Measurements from ENCODE around the gene EXOC8. TPM values are rescaled to one million over a fixed set of nuclear protein-coding genes. Genes with fewer than 3 reads are reported as not detected.

EXOC8 gene
- total RNA-seq, 1 experiment from 2014 or later: 12.7 TPM

DNA sequence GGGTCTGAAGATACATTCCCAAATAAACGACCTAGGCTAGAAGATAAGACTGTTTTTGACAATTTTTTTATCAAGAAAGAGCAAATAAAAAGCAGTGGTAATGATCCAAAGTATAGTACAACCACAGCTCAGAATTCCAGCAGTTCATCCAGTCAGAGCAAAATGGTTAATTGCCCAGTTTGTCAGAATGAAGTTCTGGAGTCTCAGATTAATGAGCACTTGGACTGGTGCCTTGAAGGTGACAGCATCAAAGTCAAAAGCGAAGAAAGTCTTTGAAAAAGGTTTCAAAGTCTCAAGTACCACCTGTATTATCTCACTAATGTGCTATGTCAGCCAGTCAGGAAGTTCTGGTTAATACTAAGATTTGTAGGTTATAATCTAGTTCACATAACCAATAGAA lies 15.4 kb upstream of the EXOC8 start:
- no peak for DNase-seq (ENCODE audit: low read depth, low spot score)
- ChIA-PET RAD21 (ENCODE audit: low non-redundant PET in 1 of 2, low total read pairs in 2 of 2, uncharacterized antibody in 2 of 2, unreplicated experiment in 2 of 2) (no interaction called here), POLR2A (no interaction called here), CTCF (no interaction called here)
- Histone ChIP-seq H3K36me3 (ENCODE audit: control insufficient read depth in 1 of 2, insufficient read depth in 2 of 2, low read length in 2 of 2) (peaks cover 20 to 23% of the 10 kb centered on the region in 2 experiments; a peak in 3 of 4 replicates), H3K4me1 (ENCODE audit: control insufficient read depth in 1 of 2, insufficient read depth in 2 of 2, low read length in 2 of 2) (peaks cover 0 to 2% of the 10 kb centered on the region in 2 experiments; a peak in 1 of 4 replicates), H4K20me1 (ENCODE audit: insufficient read depth) (no peaks in the 10 kb centered on the region), H3K9me3 (ENCODE audit: control insufficient read depth in 1 of 2, insufficient read depth in 1 of 2, low read depth in 1 of 2, low read length in 2 of 2) (no peaks in the 10 kb centered on the region), H3K27me3 (ENCODE audit: insufficient read depth, low read length) (no peaks in the 10 kb centered on the region), H3K9me2 (ENCODE audit: insufficient read depth) (no peaks in the 10 kb centered on the region), H3K79me2 (ENCODE audit: insufficient read depth, low read length) (no peaks in the 10 kb centered on the region), H3K27ac (ENCODE audit: low read depth, low read length) (no peak overlapping the region), H3K4me3 (replicated peaks in 1 of 2; ENCODE audit: low read depth in 1 of 2, low read length in 2 of 2) (no peak overlapping the region), H3K9ac (ENCODE audit: low read length) (no peak overlapping the region), H2AFZ (ENCODE audit: low read depth, low read length, poor library complexity, severe bottlenecking) (no peak overlapping the region), H3K4me2 (ENCODE audit: low read length) (no peak overlapping the region)
- TF ChIP-seq ELF1 (IDR thresholded peaks at IDR 0.05; ENCODE audit: borderline replicate concordance, low read depth): no peak
- no peak for TF ChIP-seq SIN3A (IDR thresholded peaks at IDR 0.05; ENCODE audit: low read depth)
- no peak for TF ChIP-seq EGR1 (IDR thresholded peaks at IDR 0.05; ENCODE audit: low read depth)
- no peak for TF ChIP-seq ZNF274 (IDR thresholded peaks at IDR 0.05; ENCODE audit: low read depth, low read length)
- no peak for TF ChIP-seq JUND (IDR thresholded peaks at IDR 0.05)
- TF ChIP-seq FOSL1 (IDR thresholded peaks at IDR 0.05; ENCODE audit: low read depth): no peak
- TF ChIP-seq RAD21 (IDR thresholded peaks at IDR 0.05; ENCODE audit: low read depth): no peak
- TF ChIP-seq EZH2 (IDR thresholded peaks at IDR 0.05): no peak
- BruUV-seq (replicated peaks): TSS peak; percentile 16
- ATAC-seq: no peak
- intact Hi-C loops (cut with micrococcal nuclease): no loop called here

DNA sequence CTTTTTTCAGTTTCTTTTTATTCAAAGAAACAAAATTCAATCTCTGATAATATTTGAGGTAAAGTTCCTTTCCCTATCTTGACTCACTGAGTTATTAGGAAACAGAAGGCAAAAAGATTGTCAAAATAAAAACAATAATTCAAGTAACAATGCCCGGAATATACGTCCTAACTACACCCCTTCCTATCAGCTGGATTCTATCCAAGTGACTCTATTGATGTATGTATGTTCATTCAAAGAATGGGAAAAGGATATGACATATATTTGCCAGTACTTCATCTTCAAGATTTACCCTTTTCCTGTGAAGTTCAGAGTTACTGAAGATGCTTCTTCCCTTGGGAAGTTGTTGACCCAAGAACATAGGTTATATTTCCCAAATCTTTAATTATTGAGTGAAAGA lies 14.2 kb upstream of the EXOC8 start:
- intact Hi-C loops (cut with micrococcal nuclease): no loop called here
- no peak overlapping the region for H2AFZ ChIP-seq (ENCODE audit: low read depth, low read length, poor library complexity, severe bottlenecking)
- H3K9me2 ChIP-seq (ENCODE audit: insufficient read depth): no peaks in the 10 kb centered on the region
- BruUV-seq (replicated peaks): no TSS peak
- ChIA-PET RAD21 (ENCODE audit: low non-redundant PET in 1 of 2, low total read pairs in 2 of 2, uncharacterized antibody in 2 of 2, unreplicated experiment in 2 of 2) (no interaction called here), POLR2A (no interaction called here), CTCF (no interaction called here)
- no peaks in the 10 kb centered on the region for H3K4me1 ChIP-seq (ENCODE audit: control insufficient read depth in 1 of 2, insufficient read depth in 2 of 2, low read length in 2 of 2)
- H3K4me3 ChIP-seq (replicated peaks in 1 of 2; ENCODE audit: low read depth in 1 of 2, low read length in 2 of 2): no peak overlapping the region
- no peaks in the 10 kb centered on the region for H3K79me2 ChIP-seq (ENCODE audit: insufficient read depth, low read length)
- no peak overlapping the region for H3K4me2 ChIP-seq (ENCODE audit: low read length)
- no peaks in the 10 kb centered on the region for H4K20me1 ChIP-seq (ENCODE audit: insufficient read depth)
- no peak for ATAC-seq
- H3K9ac ChIP-seq (ENCODE audit: low read length): no peak overlapping the region
- peaks cover 23% of the 10 kb centered on the region in 2 experiments; a peak in 3 of 4 replicates for H3K36me3 ChIP-seq (ENCODE audit: control insufficient read depth in 1 of 2, insufficient read depth in 2 of 2, low read length in 2 of 2)
- H3K27me3 ChIP-seq (ENCODE audit: insufficient read depth, low read length): no peaks in the 10 kb centered on the region
- no peak for DNase-seq (ENCODE audit: low read depth, low spot score)
- H3K9me3 ChIP-seq (ENCODE audit: control insufficient read depth in 1 of 2, insufficient read depth in 1 of 2, low read depth in 1 of 2, low read length in 2 of 2): no peaks in the 10 kb centered on the region
- H3K27ac ChIP-seq (ENCODE audit: low read depth, low read length): no peak overlapping the region
- TF ChIP-seq, protein P1, sequence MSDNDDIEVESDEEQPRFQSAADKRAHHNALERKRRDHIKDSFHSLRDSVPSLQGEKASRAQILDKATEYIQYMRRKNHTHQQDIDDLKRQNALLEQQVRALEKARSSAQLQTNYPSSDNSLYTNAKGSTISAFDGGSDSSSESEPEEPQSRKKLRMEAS (IDR thresholded peaks at IDR 0.05): no peak
- TF ChIP-seq SP1 (IDR thresholded peaks at IDR 0.05; ENCODE audit: low read depth): no peak
- TF ChIP-seq CBX3 (IDR thresholded peaks at IDR 0.05; ENCODE audit: low read depth): no peak
- TF ChIP-seq EZH2 (IDR thresholded peaks at IDR 0.05): no peak
- TF ChIP-seq, protein P2, sequence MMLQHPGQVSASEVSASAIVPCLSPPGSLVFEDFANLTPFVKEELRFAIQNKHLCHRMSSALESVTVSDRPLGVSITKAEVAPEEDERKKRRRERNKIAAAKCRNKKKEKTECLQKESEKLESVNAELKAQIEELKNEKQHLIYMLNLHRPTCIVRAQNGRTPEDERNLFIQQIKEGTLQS (IDR thresholded peaks at IDR 0.05): no peak
- TF ChIP-seq YY1 (IDR thresholded peaks at IDR 0.05; ENCODE audit: extremely low read depth, insufficient replicate concordance, low read depth, low read length): no peak
- TF ChIP-seq CEBPB (IDR thresholded peaks at IDR 0.05; ENCODE audit: low read depth): no peak
- TF ChIP-seq, protein P3, sequence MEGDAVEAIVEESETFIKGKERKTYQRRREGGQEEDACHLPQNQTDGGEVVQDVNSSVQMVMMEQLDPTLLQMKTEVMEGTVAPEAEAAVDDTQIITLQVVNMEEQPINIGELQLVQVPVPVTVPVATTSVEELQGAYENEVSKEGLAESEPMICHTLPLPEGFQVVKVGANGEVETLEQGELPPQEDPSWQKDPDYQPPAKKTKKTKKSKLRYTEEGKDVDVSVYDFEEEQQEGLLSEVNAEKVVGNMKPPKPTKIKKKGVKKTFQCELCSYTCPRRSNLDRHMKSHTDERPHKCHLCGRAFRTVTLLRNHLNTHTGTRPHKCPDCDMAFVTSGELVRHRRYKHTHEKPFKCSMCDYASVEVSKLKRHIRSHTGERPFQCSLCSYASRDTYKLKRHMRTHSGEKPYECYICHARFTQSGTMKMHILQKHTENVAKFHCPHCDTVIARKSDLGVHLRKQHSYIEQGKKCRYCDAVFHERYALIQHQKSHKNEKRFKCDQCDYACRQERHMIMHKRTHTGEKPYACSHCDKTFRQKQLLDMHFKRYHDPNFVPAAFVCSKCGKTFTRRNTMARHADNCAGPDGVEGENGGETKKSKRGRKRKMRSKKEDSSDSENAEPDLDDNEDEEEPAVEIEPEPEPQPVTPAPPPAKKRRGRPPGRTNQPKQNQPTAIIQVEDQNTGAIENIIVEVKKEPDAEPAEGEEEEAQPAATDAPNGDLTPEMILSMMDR (IDR thresholded peaks at IDR 0.05 in 2 of 3, conservative IDR thresholded peaks at IDR 0.05 in 1 of 3; ENCODE audit: borderline replicate concordance in 1 of 3, insufficient read depth in 1 of 3, low read depth in 2 of 3, low read length in 2 of 3): no peak
- TF ChIP-seq POLR2AphosphoS5 (IDR thresholded peaks at IDR 0.05; ENCODE audit: low read depth, low read length): no peak
- no peak for TF ChIP-seq ELF1 (IDR thresholded peaks at IDR 0.05; ENCODE audit: borderline replicate concordance, low read depth)
- TF ChIP-seq JUND (IDR thresholded peaks at IDR 0.05): no peak
- no peak for TF ChIP-seq POLR2A (IDR thresholded peaks at IDR 0.05; ENCODE audit: borderline replicate concordance, extremely low read depth, insufficient read depth, insufficient read length)
- no peak for TF ChIP-seq EGR1 (IDR thresholded peaks at IDR 0.05; ENCODE audit: low read depth)
- no peak for TF ChIP-seq TCF7L2 (IDR thresholded peaks at IDR 0.05; ENCODE audit: borderline replicate concordance, extremely low read depth, insufficient read depth, insufficient read length)
- no peak for TF ChIP-seq ZFX (IDR thresholded peaks at IDR 0.05)
- no peak for TF ChIP-seq RAD21 (IDR thresholded peaks at IDR 0.05; ENCODE audit: low read depth)
- no peak for TF ChIP-seq ZNF274 (IDR thresholded peaks at IDR 0.05; ENCODE audit: low read depth, low read length)

Data from HCT116 (cell line).